ENCODE measurements around the gene XKR8. TPM values are rescaled to one million over a fixed set of nuclear protein-coding genes. Genes with fewer than 3 reads are reported as not detected.
A peak's percentile ranks its signal among the peaks of the same experiment; 100 is the strongest.
"Not testable (repeated sequence)": the region's sequence is repeated elsewhere in the genome, so short reads cannot be mapped to it uniquely, and the experiment has no call there.

The XKR8 gene
- total RNA-seq, 2 experiments from 2014 or later = 5.2 to 6.6 TPM

GRCh38 chr1:27974417-27974781, 14.6 kb downstream of the XKR8 start:
- Mint-ChIP-seq H3K4me3 (no peak overlapping the region), H3K27ac (no peak overlapping the region), H3K36me3 (peaks cover 10% of the 10 kb centered on the region), H3K4me1 (peaks cover 5% of the 10 kb centered on the region), H3K9me3 (ENCODE audit: low read depth) (no peaks in the 10 kb centered on the region), H3K27me3 (no peaks in the 10 kb centered on the region)
- CTCF ChIA-PET = interaction anchor here (1.3 to 2.5 kb wide), 2 partner anchors 15 to 116 kb away, joined by 3 to 9 read pairs; partner anchors contain the start of gene XKR8
- ATAC-seq = no peak
- DNase-seq = no peak

GRCh38 chr1:27979151-27979858, 19.5 kb downstream of the XKR8 start:
- Mint-ChIP-seq H3K4me1 (peaks cover 4% of the 10 kb centered on the region), H3K27me3 (no peaks in the 10 kb centered on the region), H3K36me3 (peaks cover 10% of the 10 kb centered on the region), H3K27ac (no peak overlapping the region), H3K4me3 (no peak overlapping the region), H3K9me3 (ENCODE audit: low read depth) (no peaks in the 10 kb centered on the region)
- no peak for DNase-seq
- CTCF ChIA-PET = interaction anchor here (1.0 to 6.5 kb wide), 19 partner anchors 9 to 254 kb away, joined by 3 to 59 read pairs (median 4); partner anchors contain the start of genes FAM76A, THEMIS2 and XKR8
- ATAC-seq = peak; percentile 73

- peaks cover 10% of the 10 kb centered on the region for H3K36me3 Mint-ChIP-seq
- DNase-seq (peak; percentile 23), ATAC-seq (no peak)
- H3K4me3 Mint-ChIP-seq = no peak overlapping the region
- H3K27ac Mint-ChIP-seq = no peak overlapping the region
- CTCF ChIA-PET = interaction anchor here (0.5 to 6.5 kb wide), 21 partner anchors 9 to 254 kb away, joined by 3 to 59 read pairs (median 4); partner anchors contain the start of genes FAM76A, PTAFR, THEMIS2 and XKR8
- no peaks in the 10 kb centered on the region for H3K9me3 Mint-ChIP-seq (ENCODE audit: low read depth)
- peaks cover 4% of the 10 kb centered on the region for H3K4me1 Mint-ChIP-seq
- no peaks in the 10 kb centered on the region for H3K27me3 Mint-ChIP-seq
These were observed 20.1 kb downstream of the XKR8 start for GRCh38 chr1:27979859-27980201.

- no peak overlapping the region for H3K4me3 Mint-ChIP-seq
- peaks cover 4% of the 10 kb centered on the region for H3K4me1 Mint-ChIP-seq
- ATAC-seq = no peak
- no peak overlapping the region for H3K27ac Mint-ChIP-seq
- no peak for DNase-seq
- no peaks in the 10 kb centered on the region for H3K27me3 Mint-ChIP-seq
- CTCF ChIA-PET = interaction anchor here (0.5 to 6.5 kb wide), 21 partner anchors 8 to 255 kb away, joined by 3 to 59 read pairs (median 4); partner anchors contain the start of genes FAM76A, PTAFR, THEMIS2 and XKR8
- peaks cover 10% of the 10 kb centered on the region for H3K36me3 Mint-ChIP-seq
- H3K9me3 Mint-ChIP-seq (ENCODE audit: low read depth) = no peaks in the 10 kb centered on the region
These were observed 20.6 kb downstream of the XKR8 start for GRCh38 chr1:27980216-27980845.

GRCh38 chr1:27981145-27981544, 21.4 kb downstream of the XKR8 start:
- DNase-seq (peak; percentile 21), ATAC-seq (no peak)
- peaks cover 4% of the 10 kb centered on the region for H3K4me1 Mint-ChIP-seq
- CTCF ChIA-PET = interaction anchor here (0.9 to 6.5 kb wide), 9 partner anchors 11 to 123 kb away, joined by 3 to 59 read pairs (median 9); partner anchors contain the start of gene XKR8
- peaks cover 8% of the 10 kb centered on the region for H3K36me3 Mint-ChIP-seq
- no peak overlapping the region for H3K27ac Mint-ChIP-seq
- no peaks in the 10 kb centered on the region for H3K9me3 Mint-ChIP-seq (ENCODE audit: low read depth)
- no peaks in the 10 kb centered on the region for H3K27me3 Mint-ChIP-seq
- H3K4me3 Mint-ChIP-seq = no peak overlapping the region

- CTCF ChIA-PET = interaction anchor here (0.7 to 3.6 kb wide), 4 partner anchors 11 to 1020 kb away, joined by 3 to 18 read pairs (median 3); no protein-coding TSS in a partner anchor
- no peaks in the 10 kb centered on the region for H3K27me3 Mint-ChIP-seq
- H3K4me1 Mint-ChIP-seq = peaks cover 31% of the 10 kb centered on the region
- no peak for DNase-seq
- peaks cover 34% of the 10 kb centered on the region for H3K36me3 Mint-ChIP-seq
- H3K27ac Mint-ChIP-seq = peak overlapping the region; percentile 44
- no peak for ATAC-seq
- H3K9me3 Mint-ChIP-seq (ENCODE audit: low read depth) = no peaks in the 10 kb centered on the region
- no peak overlapping the region for H3K4me3 Mint-ChIP-seq
These were observed 31.3 kb downstream of the XKR8 start for GRCh38 chr1:27990920-27991537.

- H3K36me3 Mint-ChIP-seq = peaks cover 42% of the 10 kb centered on the region
- no peaks in the 10 kb centered on the region for H3K9me3 Mint-ChIP-seq (ENCODE audit: low read depth)
- CTCF ChIA-PET = interaction anchor here (1.2 to 3.6 kb wide), 3 partner anchors 12 to 217 kb away, joined by 4 to 18 read pairs (median 8); no protein-coding TSS in a partner anchor
- H3K4me3 Mint-ChIP-seq = no peak overlapping the region
- DNase-seq (peak; percentile 79), ATAC-seq (peak; percentile 99)
- H3K4me1 Mint-ChIP-seq = peaks cover 35% of the 10 kb centered on the region
- no peaks in the 10 kb centered on the region for H3K27me3 Mint-ChIP-seq
- H3K27ac Mint-ChIP-seq = peak overlapping the region; percentile 77
These were observed 32.5 kb downstream of the XKR8 start for GRCh38 chr1:27992276-27992675.

- ATAC-seq (no peak), DNase-seq (no peak)
- Mint-ChIP-seq H3K4me1 (peaks cover 33% of the 10 kb centered on the region), H3K36me3 (peaks cover 46% of the 10 kb centered on the region), H3K4me3 (no peak overlapping the region), H3K27me3 (no peaks in the 10 kb centered on the region), H3K27ac (peak overlapping the region; percentile 68), H3K9me3 (ENCODE audit: low read depth) (no peaks in the 10 kb centered on the region)
- CTCF ChIA-PET = interaction anchor here (0.6 to 3.6 kb wide), 5 partner anchors 13 to 216 kb away, joined by 3 to 18 read pairs (median 4); partner anchors contain the start of gene EYA3
These were observed 33.5 kb downstream of the XKR8 start for GRCh38 chr1:27993241-27993640.

GRCh38 chr1:27994060-27994459, 34.3 kb downstream of the XKR8 start:
- H3K9me3 Mint-ChIP-seq (ENCODE audit: low read depth) = no peaks in the 10 kb centered on the region
- peaks cover 42% of the 10 kb centered on the region for H3K36me3 Mint-ChIP-seq
- CTCF ChIA-PET = interaction anchor here (1.1 kb wide), 1 partner anchor 53 kb away, joined by 3 read pairs; no protein-coding TSS in a partner anchor
- peaks cover 33% of the 10 kb centered on the region for H3K4me1 Mint-ChIP-seq
- no peak for DNase-seq
- no peak for ATAC-seq
- no peak overlapping the region for H3K4me3 Mint-ChIP-seq
- H3K27ac Mint-ChIP-seq = no peak overlapping the region
- H3K27me3 Mint-ChIP-seq = no peaks in the 10 kb centered on the region

- H3K9me3 Mint-ChIP-seq (ENCODE audit: low read depth); H3K4me3 Mint-ChIP-seq; DNase-seq; H3K27me3 Mint-ChIP-seq; ATAC-seq; H3K27ac Mint-ChIP-seq: not testable (repeated sequence)
- Mint-ChIP-seq H3K36me3 (peaks cover 40% of the 10 kb centered on the region), H3K4me1 (peaks cover 33% of the 10 kb centered on the region)
- CTCF ChIA-PET = interaction anchor here (0.7 to 1.1 kb wide), 2 partner anchors 54 to 244 kb away, joined by 3 read pairs; no protein-coding TSS in a partner anchor
These were observed 34.8 kb downstream of the XKR8 start for GRCh38 chr1:27994526-27994925.

GRCh38 chr1:27999055-27999454, 39.3 kb downstream of the XKR8 start:
- CTCF ChIA-PET = interaction anchor here (1.0 kb wide), 1 partner anchor 10 kb away, joined by 3 read pairs; no protein-coding TSS in a partner anchor
- no peaks in the 10 kb centered on the region for H3K9me3 Mint-ChIP-seq (ENCODE audit: low read depth)
- DNase-seq (no peak), ATAC-seq (no peak)
- H3K36me3 Mint-ChIP-seq = peaks cover 36% of the 10 kb centered on the region
- peaks cover 10% of the 10 kb centered on the region for H3K4me1 Mint-ChIP-seq
- no peak overlapping the region for H3K27ac Mint-ChIP-seq
- no peak overlapping the region for H3K4me3 Mint-ChIP-seq
- no peaks in the 10 kb centered on the region for H3K27me3 Mint-ChIP-seq

- Mint-ChIP-seq H3K27me3 (no peaks in the 10 kb centered on the region), H3K4me1 (peaks cover 4% of the 10 kb centered on the region), H3K9me3 (ENCODE audit: low read depth) (no peaks in the 10 kb centered on the region), H3K36me3 (peaks cover 33% of the 10 kb centered on the region), H3K4me3 (no peak overlapping the region), H3K27ac (no peak overlapping the region)
- no peak for ATAC-seq
- CTCF ChIA-PET = interaction anchor here (1.0 to 1.2 kb wide), 2 partner anchors 23 to 43 kb away, joined by 3 read pairs; partner anchors contain the start of gene XKR8
- DNase-seq = no peak
These were observed 42.8 kb downstream of the XKR8 start for GRCh38 chr1:28002600-28002999.

GRCh38 chr1:28003117-28003516, 43.3 kb downstream of the XKR8 start:
- H3K27ac Mint-ChIP-seq; H3K4me3 Mint-ChIP-seq; H3K9me3 Mint-ChIP-seq (ENCODE audit: low read depth); CTCF ChIA-PET; DNase-seq; H3K4me1 Mint-ChIP-seq; H3K27me3 Mint-ChIP-seq; ATAC-seq: not testable (repeated sequence)
- H3K36me3 Mint-ChIP-seq = peaks cover 33% of the 10 kb centered on the region

Measured in activated CD8-positive, alpha-beta memory T cell treated with anti-CD3 and anti-CD28 coated beads, Interleukin-2, amount 10 ng/mL, durations not matched to agents 7 days and 5 days (primary cell).